H1 (cell line): ENCODE results near the gene CAV3. TPM values are rescaled to one million over a fixed set of nuclear protein-coding genes. Genes with fewer than 3 reads are reported as not detected.

ENCODE experiments used
- CTCF ChIA-PET: fragments of 300-600 bp; sonication (Branson Sonifier 250); formaldehyde crosslinking; loops from one replicate; lab custom pipeline; 2021; ENCODE audit not compliant: partially characterized antibody; lab: Charles Lee
- POLR2A ChIA-PET: fragments of 300-600 bp; sonication (Branson Sonifier 250); formaldehyde crosslinking; loops from one replicate; lab custom pipeline; 2021; ENCODE audit warnings: inconsistent platforms; ENCODE audit not compliant: partially characterized antibody; lab: Charles Lee
- DNase-seq, 2 experiments: peaks; one replicate each; pipeline versions ENCODE4 v3.0.0 to v3.0.0-alpha.2; 2010 to 2022; ENCODE audit warnings: low spot score in 2 of 2, low read depth in 1 of 2, mixed read lengths in 1 of 2
- FAIRE-seq: peaks from 2 replicates; lab custom pipeline; 2011; peaks lifted over from hg19 to GRCh38; lab: Jason Lieb, UNC
- H2AFZ ChIP-seq: 2 replicates; pipeline ENCODE4 v1.8.1; 2012; ENCODE audit warnings: low read length, inconsistent platforms
- H2AK5ac ChIP-seq: 2 replicates; pipeline ENCODE4 v1.6.1; 2013; ENCODE audit warnings: low read depth, low read length
- H2BK120ac ChIP-seq: replicated peaks from 2 replicates; pipeline ENCODE3; 2013; ENCODE audit warnings: low read depth, low read length, inconsistent platforms
- H2BK12ac ChIP-seq: 2 replicates; pipeline ENCODE4 v1.6.1; 2013; ENCODE audit warnings: low read depth, low read length
- H2BK15ac ChIP-seq: 2 replicates; pipeline ENCODE4 v1.6.1; 2013; ENCODE audit warnings: low read length
- H2BK20ac ChIP-seq: 2 replicates; pipeline ENCODE4 v1.6.1; 2013; ENCODE audit warnings: low read length
- H2BK5ac ChIP-seq: 2 replicates; pipeline ENCODE4 v1.6.1; 2013; ENCODE audit warnings: low read depth, low read length
- H3K14ac ChIP-seq: 2 replicates; pipeline ENCODE4 v1.6.1; 2013; ENCODE audit warnings: inconsistent platforms; ENCODE audit not compliant: insufficient read length
- H3K18ac ChIP-seq: 2 replicates; pipeline ENCODE4 v1.6.1; 2013; ENCODE audit warnings: low read length; ENCODE audit errors: extremely low read depth
- H3K23ac ChIP-seq: 2 replicates; pipeline ENCODE4 v1.6.1; 2013; ENCODE audit warnings: inconsistent platforms; ENCODE audit not compliant: insufficient read length
- H3K23me2 ChIP-seq: 2 replicates; pipeline ENCODE4 v1.6.1; 2013; ENCODE audit warnings: low read depth, low read length
- H3K27ac ChIP-seq: 2 replicates; pipeline ENCODE4 v1.6.1; 2011; ENCODE audit warnings: low read depth, low read length, inconsistent platforms
- H3K27me3 ChIP-seq, 4 experiments: replicated peaks in 1 of 4; 1 replicate in 1 of 4; 2 replicates in 3 of 4; pipeline versions ENCODE4 v1.6.1 to v1.8.1; 2011 to 2013; ENCODE audit warnings: low read length in 3 of 4, mild to moderate bottlenecking in 3 of 4, inconsistent platforms in 2 of 4, mixed read lengths in 2 of 4, moderate library complexity in 1 of 4; ENCODE audit not compliant: control insufficient read depth in 3 of 4, insufficient read depth in 3 of 4; ENCODE audit errors: extremely low read depth in 1 of 4
- H3K36me3 ChIP-seq, 4 experiments: 2 replicates each; pipeline versions ENCODE4 v1.6.1 to v1.8.1; 2011 to 2013; ENCODE audit warnings: mild to moderate bottlenecking in 4 of 4, low read length in 3 of 4, moderate library complexity in 2 of 4, control low read depth in 1 of 4, inconsistent platforms in 1 of 4; ENCODE audit not compliant: insufficient read depth in 4 of 4, control insufficient read depth in 2 of 4
- H3K4ac ChIP-seq: replicated peaks from 2 replicates; pipeline ENCODE3; 2013; ENCODE audit warnings: low read length, low read depth, mixed read lengths, inconsistent platforms; ENCODE audit not compliant: insufficient read length
- H3K4me1 ChIP-seq, 4 experiments: replicated peaks in 1 of 4; 1 replicate in 1 of 4; 2 replicates in 3 of 4; pipeline versions ENCODE4 v1.6.1 to v1.8.1; 2011 to 2013; ENCODE audit warnings: low read length in 3 of 4, inconsistent platforms in 2 of 4, mixed read lengths in 1 of 4; ENCODE audit not compliant: insufficient read depth in 4 of 4, control insufficient read depth in 3 of 4
- H3K4me2 ChIP-seq, 2 experiments: 2 replicates each; pipeline versions ENCODE4 v1.6.1 to v1.8.1; 2011 to 2013; ENCODE audit warnings: low read depth in 2 of 2, low read length in 2 of 2, control low read depth in 1 of 2, inconsistent platforms in 1 of 2, mild to moderate bottlenecking in 1 of 2; ENCODE audit not compliant: insufficient read depth in 1 of 2
- H3K4me3 ChIP-seq, 4 experiments: fragments of 200-600, 300-600 bp in 1 of 4; sonication (generic), shearing (Covaris generic), sonication (Bioruptor Twin) in 1 of 4; 2 replicates each; pipeline versions ENCODE4 v1.5.1 to v1.8.1; 2011 to 2016; ENCODE audit warnings: low read length in 4 of 4, low read depth in 3 of 4, control low read depth in 2 of 4, inconsistent platforms in 2 of 4, mild to moderate bottlenecking in 2 of 4, mixed read lengths in 1 of 4, moderate library complexity in 1 of 4; ENCODE audit not compliant: insufficient read depth in 2 of 4; ENCODE audit errors: extremely low read depth in 1 of 4
- H3K56ac ChIP-seq: replicated peaks from 2 replicates; pipeline ENCODE3; 2013; ENCODE audit warnings: low read depth, mild to moderate bottlenecking, mixed read lengths, low read length, inconsistent platforms; ENCODE audit not compliant: insufficient read length
- H3K79me1 ChIP-seq: 2 replicates; pipeline ENCODE4 v1.6.1; 2013; ENCODE audit warnings: low read depth, low read length, control low read depth
- H3K79me2 ChIP-seq, 2 experiments: 2 replicates each; pipeline versions ENCODE4 v1.6.1 to v1.8.1; 2012 to 2013; ENCODE audit warnings: low read length in 2 of 2, mild to moderate bottlenecking in 2 of 2, inconsistent platforms in 1 of 2; ENCODE audit not compliant: insufficient read depth in 2 of 2, control insufficient read depth in 1 of 2
- H3K9ac ChIP-seq, 4 experiments: replicated peaks in 1 of 4; 1 replicate in 1 of 4; 2 replicates in 3 of 4; pipeline versions ENCODE4 v1.6.1 to v1.8.1; 2011 to 2013; ENCODE audit warnings: low read depth in 3 of 4, low read length in 3 of 4, control low read depth in 2 of 4, mild to moderate bottlenecking in 2 of 4, moderate library complexity in 2 of 4, inconsistent platforms in 1 of 4; ENCODE audit errors: extremely low read depth in 1 of 4
- H3K9me3 ChIP-seq, 2 experiments: 2 replicates each; pipeline versions ENCODE4 v1.6.1 to v1.8.1; 2012 to 2013; ENCODE audit warnings: mild to moderate bottlenecking in 2 of 2, moderate library complexity in 2 of 2, control low read depth in 1 of 2, inconsistent platforms in 1 of 2, low read depth in 1 of 2, low read length in 1 of 2, mixed read lengths in 1 of 2; ENCODE audit not compliant: insufficient read depth in 2 of 2
- H4K20me1 ChIP-seq, 2 experiments: replicated peaks in 1 of 2; 2 replicates each; pipeline versions ENCODE3 to v1.8.1; 2011 to 2013; ENCODE audit warnings: inconsistent platforms in 2 of 2, low read length in 2 of 2, mild to moderate bottlenecking in 1 of 2; ENCODE audit not compliant: insufficient read depth in 2 of 2, control insufficient read depth in 1 of 2
- H4K5ac ChIP-seq: 2 replicates; pipeline ENCODE4 v1.6.1; 2013; ENCODE audit warnings: low read length, low read depth, mixed read lengths, inconsistent platforms; ENCODE audit not compliant: insufficient read length
- H4K8ac ChIP-seq: 2 replicates; pipeline ENCODE4 v1.8.0; 2013; ENCODE audit warnings: mild to moderate bottlenecking, moderate library complexity, low read length, inconsistent platforms; ENCODE audit not compliant: insufficient read depth; ENCODE audit errors: extremely low read depth
- H4K91ac ChIP-seq: replicated peaks from 2 replicates; pipeline ENCODE3; 2013; ENCODE audit warnings: low read length, mixed read lengths, inconsistent platforms; ENCODE audit not compliant: insufficient read length
- BACH1 ChIP-seq: IDR thresholded peaks from 2 replicates; pipeline ENCODE4 v1.6.1; 2012; ENCODE audit warnings: low read length, improper control_type of control experiment
- BCL11A ChIP-seq, 2 experiments: IDR thresholded peaks; one replicate each; pipeline ENCODE4 v1.6.1; 2011; ENCODE audit warnings: low read depth in 2 of 2, low read length in 2 of 2, mild to moderate bottlenecking in 2 of 2
- CBX5 ChIP-seq: fragments of 300-800, 300-1000 bp; sonication (generic); IDR thresholded peaks from 2 replicates; pipeline ENCODE4 v1.7.1; 2016; ENCODE audit warnings: antibody characterized with exemption, low read length, low read depth
- CBX8 ChIP-seq: fragments of 300-800, 300-1000 bp; sonication (generic); IDR thresholded peaks from 2 replicates; pipeline ENCODE4 v1.7.1; 2016; ENCODE audit warnings: low read depth, low read length, borderline replicate concordance
- CEBPB ChIP-seq: IDR thresholded peaks from 2 replicates; pipeline ENCODE4 v1.6.1; 2012; ENCODE audit warnings: low read depth, low read length
- CREB1 ChIP-seq: IDR thresholded peaks from 2 replicates; pipeline ENCODE4 v1.6.1; 2012; ENCODE audit warnings: inconsistent platforms
- EZH2 ChIP-seq: fragments of 200-600 bp; sonication (generic); IDR thresholded peaks from 2 replicates; pipeline ENCODE4 v1.7.1; 2012; ENCODE audit warnings: low read depth, mild to moderate bottlenecking, moderate library complexity, low read length, inconsistent platforms; ENCODE audit not compliant: severe bottlenecking
- KDM1A ChIP-seq: fragments of 200-600, 300-600 bp; sonication (generic); IDR thresholded peaks from 2 replicates; pipeline ENCODE4 v1.7.1; 2016; ENCODE audit warnings: mild to moderate bottlenecking, low read length, borderline replicate concordance
- MAFK ChIP-seq: IDR thresholded peaks from 2 replicates; pipeline ENCODE4 v1.6.1; 2012; ENCODE audit warnings: low read depth, mild to moderate bottlenecking, improper control_type of control experiment, low read length
- POU5F1 ChIP-seq: IDR thresholded peaks from 2 replicates; pipeline ENCODE4 v1.6.1; 2011; ENCODE audit warnings: low read depth, mild to moderate bottlenecking, low read length, moderate library complexity
- SIX5 ChIP-seq: IDR thresholded peaks from 2 replicates; pipeline ENCODE4 v1.6.1; 2011; ENCODE audit warnings: mild to moderate bottlenecking, low read depth, low read length
- SP1 ChIP-seq: IDR thresholded peaks from 2 replicates; pipeline ENCODE4 v1.6.1; 2011; ENCODE audit warnings: low read depth, low read length
- SRF ChIP-seq: IDR thresholded peaks from 2 replicates; pipeline ENCODE4 v1.6.1; 2011; ENCODE audit warnings: mild to moderate bottlenecking, low read depth, low read length, moderate library complexity
- TAF1 ChIP-seq: IDR thresholded peaks from 2 replicates; pipeline ENCODE4 v1.6.1; 2011; ENCODE audit warnings: mild to moderate bottlenecking, low read depth, low read length
- TBP ChIP-seq: IDR thresholded peaks from 2 replicates; pipeline ENCODE4 v1.6.1; 2011; ENCODE audit warnings: low read depth, low read length, improper control_type of control experiment
- WGBS, 2 experiments: shearing (Covaris generic) in 1 of 2; methylation state at CpG; one replicate each; pipeline versions ENCODE4 v1.1.6 to v1.1.7; 2013 to 2015; ENCODE audit warnings: low lambda C conversion rate in 2 of 2, mixed read lengths in 2 of 2, inconsistent platforms in 1 of 2, low coverage in 1 of 2, missing lambda C conversion rate in 1 of 2; ENCODE audit not compliant: insufficient replicate concordance in 2 of 2, insufficient coverage in 1 of 2, insufficient read length in 1 of 2; ENCODE audit errors: extremely low coverage in 1 of 2, missing lambda C conversion rate in 1 of 2; 5-methylcytosine and 5-hydroxymethylcytosine counted together
- polyA plus RNA-seq, 7 experiments: library from polyadenylated mRNA; depleted of rRNA in 3 of 7; stranded (reverse) in 5 of 7; unstranded in 2 of 7; fragments of >200 nt in 5 of 7; fragments of 200-250 nt in 2 of 7; gene quantifications; 1 replicate in 5 of 7; 2 replicates in 1 of 7; 4 replicates in 1 of 7; pipeline versions ENCODE4 v1.2.1 to v1.2.3, GENCODE V29; 2011 to 2013; ENCODE audit warnings: missing spikeins in 2 of 7, mixed read lengths in 2 of 7
- total RNA-seq: library from RNA; stranded (reverse); fragmentation: NEBNext Ultra II Directional; extraction: Animal tissue kit (Norgen Biotek cat#: 25700); gene quantifications from 2 replicates; pipeline ENCODE4 v1.2.1, GENCODE V29; 2021

The CAV3 gene
- total and polyA plus RNA-seq, 2 of the 8 experiments (the other 6 are each of a cell fraction or from before 2014, with no cell fraction given), result not detected

- H3K27me3 ChIP-seq, result peaks cover 33 to 63% (median 61%) of the 10 kb centered on the region in 4 experiments
- FAIRE-seq, result no peak
- H2BK5ac ChIP-seq, result no peak overlapping the region
- TF ChIP-seq KDM1A (no peak), BACH1 (no peak), MAFK (no peak), CEBPB (no peak), TAF1 (no peak), TBP (no peak), SIX5 (no peak), CBX8 (no peak), BCL11A (IDR thresholded peaks at IDR 0.05; ENCODE audit: low read depth in 2 of 2, low read length in 2 of 2) (no peak), CBX5 (no peak), EZH2 (no peak), SP1 (no peak), POU5F1 (no peak), CREB1 (no peak), SRF (no peak)
Observed at GRCh38 chr3:8709801-8710507, 23.6 kb upstream of the CAV3 start.

More at GRCh38 chr3:8709801-8710507, 23.6 kb upstream of the CAV3 start:
- Histone ChIP-seq H2BK12ac (no peak overlapping the region), H3K9me3 (peaks cover 0 to 6% of the 10 kb centered on the region in 2 experiments; a peak in 1 of 4 replicates), H4K8ac (no peak overlapping the region), H2BK20ac (no peak overlapping the region), H2AFZ (no peak overlapping the region), H3K18ac (no peak overlapping the region), H3K79me1 (no peaks in the 10 kb centered on the region), H3K56ac (no peak overlapping the region), H3K4me1 (no peaks in the 10 kb centered on the region; a peak in 1 of 7 replicates), H3K4me3 (no peak overlapping the region), H4K20me1 (peaks cover 0 to 4% of the 10 kb centered on the region in 2 experiments), H4K5ac (no peak overlapping the region), H4K91ac (no peak overlapping the region), H2BK15ac (no peak overlapping the region), H3K23ac (no peak overlapping the region), H3K79me2 (no peaks in the 10 kb centered on the region), H3K4me2 (no peak overlapping the region), H2BK120ac (no peak overlapping the region), H3K36me3 (no peaks in the 10 kb centered on the region), H2AK5ac (no peak overlapping the region), H3K4ac (no peak overlapping the region), H3K27ac (no peak overlapping the region), H3K9ac (no peak overlapping the region), H3K23me2 (0 out of 2 replicates have a peak, but pooled peaks cover under 1% of the 10 kb centered on the region), H3K14ac (no peak overlapping the region)
- 82% methylated on average over 8 of the region's 8 CpGs; no CpG with 5 or more reads in 1 of the 2 experiments for WGBS, 2 experiments
- ChIA-PET CTCF (interaction anchor here (0.9 to 4.5 kb wide), 5 partner anchors 8 to 594 kb away, joined by 3 to 37 read pairs (median 3); partner anchors contain the start of gene CAV3), POLR2A (interaction anchor here (1.1 kb wide), 1 partner anchor 122 kb away, joined by 3 read pairs; no protein-coding TSS in a partner anchor)
- no peak for DNase-seq
